Fibroblast of lung (primary cell): ENCODE measurements around the gene RXRA.

Experiments
- EZH2 ChIP-seq: IDR thresholded peaks from 2 replicates; pipeline ENCODE4 v1.5.1; 2012; ENCODE audit warnings: low read length, control low read depth, mild to moderate bottlenecking; ENCODE audit errors: missing control alignments
- TF ChIP-seq, protein P1 (sequence below), 2 donors: IDR thresholded peaks in 1 of 2; conservative IDR thresholded peaks in 1 of 2; 1 replicate in 1 of 2; 2 replicates in 1 of 2; pipeline ENCODE4 v1.5.1; 2011 to 2012; ENCODE audit warnings: low read length in 2 of 2, control low read depth in 1 of 2, inconsistent platforms in 1 of 2, low read depth in 1 of 2, mild to moderate bottlenecking in 1 of 2

DNA sequence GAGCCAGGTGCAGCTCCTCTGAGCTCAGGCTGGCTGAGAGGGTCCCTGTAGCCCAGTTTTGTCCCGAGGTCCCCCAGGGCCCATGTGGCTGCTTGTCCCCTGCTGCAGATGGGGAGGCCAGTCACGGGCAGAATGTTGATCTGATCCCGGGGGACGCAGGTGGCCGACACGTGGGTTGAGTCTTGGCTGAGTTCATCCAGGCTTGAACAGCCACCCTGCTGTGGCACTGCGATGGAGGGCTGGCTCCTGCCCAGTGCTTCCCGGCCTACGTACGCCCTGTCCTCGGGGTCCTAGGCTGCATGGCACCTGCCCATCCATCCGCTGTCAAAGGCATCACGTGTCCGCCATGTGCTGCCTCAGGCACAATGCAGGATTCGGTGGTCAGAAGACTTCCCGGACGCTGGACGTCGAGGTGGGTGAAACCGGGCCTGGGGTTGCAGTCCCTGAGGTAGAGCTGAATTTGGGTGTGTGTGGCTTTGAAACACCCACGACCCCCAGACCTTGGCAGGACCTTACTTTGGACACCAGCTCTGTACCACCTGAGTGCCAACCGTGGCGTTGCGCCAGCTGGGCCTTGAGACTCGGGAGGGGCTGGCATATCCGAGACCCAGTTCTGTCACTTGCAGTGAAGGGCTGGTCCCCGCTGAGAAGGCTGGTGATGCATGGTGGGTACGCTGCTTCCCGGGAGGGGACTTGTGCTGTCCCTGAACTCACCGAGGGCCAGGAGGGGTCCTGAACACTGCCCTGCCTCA is 22.3 kb downstream of the RXRA start:
- TF ChIP-seq, protein P1, sequence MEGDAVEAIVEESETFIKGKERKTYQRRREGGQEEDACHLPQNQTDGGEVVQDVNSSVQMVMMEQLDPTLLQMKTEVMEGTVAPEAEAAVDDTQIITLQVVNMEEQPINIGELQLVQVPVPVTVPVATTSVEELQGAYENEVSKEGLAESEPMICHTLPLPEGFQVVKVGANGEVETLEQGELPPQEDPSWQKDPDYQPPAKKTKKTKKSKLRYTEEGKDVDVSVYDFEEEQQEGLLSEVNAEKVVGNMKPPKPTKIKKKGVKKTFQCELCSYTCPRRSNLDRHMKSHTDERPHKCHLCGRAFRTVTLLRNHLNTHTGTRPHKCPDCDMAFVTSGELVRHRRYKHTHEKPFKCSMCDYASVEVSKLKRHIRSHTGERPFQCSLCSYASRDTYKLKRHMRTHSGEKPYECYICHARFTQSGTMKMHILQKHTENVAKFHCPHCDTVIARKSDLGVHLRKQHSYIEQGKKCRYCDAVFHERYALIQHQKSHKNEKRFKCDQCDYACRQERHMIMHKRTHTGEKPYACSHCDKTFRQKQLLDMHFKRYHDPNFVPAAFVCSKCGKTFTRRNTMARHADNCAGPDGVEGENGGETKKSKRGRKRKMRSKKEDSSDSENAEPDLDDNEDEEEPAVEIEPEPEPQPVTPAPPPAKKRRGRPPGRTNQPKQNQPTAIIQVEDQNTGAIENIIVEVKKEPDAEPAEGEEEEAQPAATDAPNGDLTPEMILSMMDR (conservative IDR thresholded peaks at IDR 0.05 in 1 of 2, IDR thresholded peaks at IDR 0.05 in 1 of 2; ENCODE audit: low read depth in 1 of 2, low read length in 2 of 2): no peak
- no peak for TF ChIP-seq EZH2
